ENCODE measurements around the gene SERGEF.

The SERGEF gene

GRCh38 chr11:17939542-17939941, 73.3 kb downstream of the SERGEF start:
- TF ChIP-seq CTCF (IDR thresholded peaks at IDR 0.05; ENCODE audit: low read depth, low read length, poor library complexity, severe bottlenecking): no peak
- TF ChIP-seq EZH2phosphoT487 (IDR thresholded peaks at IDR 0.05; ENCODE audit: borderline replicate concordance, low read length): no peak

GRCh38 chr11:17936790-17937189, 76.1 kb downstream of the SERGEF start:
- Histone ChIP-seq H3K4me2 (ENCODE audit: low read length) (no peak overlapping the region), H3K4me1 (ENCODE audit: control insufficient read depth, low read length) (no peaks in the 10 kb centered on the region), H3K9me2 (replicated peaks; ENCODE audit: control insufficient read depth, low read length) (no peaks in the 10 kb centered on the region), H3K9me3 (ENCODE audit: control insufficient read depth, insufficient read depth, low read length) (no peaks in the 10 kb centered on the region), H3F3A (ENCODE audit: control insufficient read depth, insufficient read depth) (no peaks in the 10 kb centered on the region), H3K27ac (ENCODE audit: low read depth, low read length) (no peak overlapping the region), H3K27me3 (ENCODE audit: control insufficient read depth, low read length) (no peaks in the 10 kb centered on the region), H3K4me3 (ENCODE audit: low read length) (no peak overlapping the region), H3K79me2 (ENCODE audit: control insufficient read depth, low read length) (no peaks in the 10 kb centered on the region), H4K20me1 (ENCODE audit: control insufficient read depth, insufficient read depth, low read depth, low read length) (no peaks in the 10 kb centered on the region), H3K36me3 (ENCODE audit: control insufficient read depth, low read length) (no peaks in the 10 kb centered on the region)
- no peak for TF ChIP-seq EZH2phosphoT487 (IDR thresholded peaks at IDR 0.05; ENCODE audit: borderline replicate concordance, low read length)

More at GRCh38 chr11:17939542-17939941, 73.3 kb downstream of the SERGEF start:
- no peak overlapping the region for H3K27ac ChIP-seq (ENCODE audit: low read depth, low read length)
- no peaks in the 10 kb centered on the region for H3F3A ChIP-seq (ENCODE audit: control insufficient read depth, insufficient read depth)
- no peak overlapping the region for H3K4me2 ChIP-seq (ENCODE audit: low read length)
- no peaks in the 10 kb centered on the region for H3K27me3 ChIP-seq (ENCODE audit: control insufficient read depth, low read length)
- H3K9me2 ChIP-seq (replicated peaks; ENCODE audit: control insufficient read depth, low read length): no peaks in the 10 kb centered on the region
- H3K4me1 ChIP-seq (ENCODE audit: control insufficient read depth, low read length): no peaks in the 10 kb centered on the region
- no peaks in the 10 kb centered on the region for H3K79me2 ChIP-seq (ENCODE audit: control insufficient read depth, low read length)
- H3K36me3 ChIP-seq (ENCODE audit: control insufficient read depth, low read length): peaks cover 4% of the 10 kb centered on the region
- H3K9me3 ChIP-seq (ENCODE audit: control insufficient read depth, insufficient read depth, low read length): peaks cover 3% of the 10 kb centered on the region; the same call in 1 of the 2 replicates
- no peak overlapping the region for H3K4me3 ChIP-seq (ENCODE audit: low read length)
- H4K20me1 ChIP-seq (ENCODE audit: control insufficient read depth, insufficient read depth, low read depth, low read length): no peaks in the 10 kb centered on the region

GRCh38 chr11:17934194-17934593, 78.7 kb downstream of the SERGEF start:
- no peaks in the 10 kb centered on the region for H4K20me1 ChIP-seq (ENCODE audit: control insufficient read depth, insufficient read depth, low read depth, low read length)
- H3F3A ChIP-seq (ENCODE audit: control insufficient read depth, insufficient read depth): no peaks in the 10 kb centered on the region
- H3K4me2 ChIP-seq (ENCODE audit: low read length): no peak overlapping the region
- H3K27me3 ChIP-seq (ENCODE audit: control insufficient read depth, low read length): no peaks in the 10 kb centered on the region
- H3K4me3 ChIP-seq (ENCODE audit: low read length): no peak overlapping the region
- no peak overlapping the region for H3K27ac ChIP-seq (ENCODE audit: low read depth, low read length)
- TF ChIP-seq CTCF (IDR thresholded peaks at IDR 0.05; ENCODE audit: low read depth, low read length, poor library complexity, severe bottlenecking) (no peak), EZH2phosphoT487 (IDR thresholded peaks at IDR 0.05; ENCODE audit: borderline replicate concordance, low read length) (no peak)
- H3K36me3 ChIP-seq (ENCODE audit: control insufficient read depth, low read length): no peaks in the 10 kb centered on the region
- H3K4me1 ChIP-seq (ENCODE audit: control insufficient read depth, low read length): no peaks in the 10 kb centered on the region
- no peaks in the 10 kb centered on the region for H3K9me3 ChIP-seq (ENCODE audit: control insufficient read depth, insufficient read depth, low read length)
- H3K79me2 ChIP-seq (ENCODE audit: control insufficient read depth, low read length): no peaks in the 10 kb centered on the region
- no peaks in the 10 kb centered on the region for H3K9me2 ChIP-seq (replicated peaks; ENCODE audit: control insufficient read depth, low read length)

- TF ChIP-seq EZH2phosphoT487 (IDR thresholded peaks at IDR 0.05; ENCODE audit: borderline replicate concordance, low read length) (no peak), CTCF (IDR thresholded peaks at IDR 0.05; ENCODE audit: low read depth, low read length, poor library complexity, severe bottlenecking) (no peak)
Observed at GRCh38 chr11:17933708-17934107, 79.1 kb downstream of the SERGEF start.

More at GRCh38 chr11:17933708-17934107, 79.1 kb downstream of the SERGEF start:
- Histone ChIP-seq H3K79me2 (ENCODE audit: control insufficient read depth, low read length) (no peaks in the 10 kb centered on the region), H3K27ac (ENCODE audit: low read depth, low read length) (no peak overlapping the region), H3K36me3 (ENCODE audit: control insufficient read depth, low read length) (no peaks in the 10 kb centered on the region), H4K20me1 (ENCODE audit: control insufficient read depth, insufficient read depth, low read depth, low read length) (no peaks in the 10 kb centered on the region), H3K4me2 (ENCODE audit: low read length) (no peak overlapping the region), H3F3A (ENCODE audit: control insufficient read depth, insufficient read depth) (no peaks in the 10 kb centered on the region), H3K9me3 (ENCODE audit: control insufficient read depth, insufficient read depth, low read length) (no peaks in the 10 kb centered on the region), H3K9me2 (replicated peaks; ENCODE audit: control insufficient read depth, low read length) (no peaks in the 10 kb centered on the region), H3K27me3 (ENCODE audit: control insufficient read depth, low read length) (no peaks in the 10 kb centered on the region), H3K4me1 (ENCODE audit: control insufficient read depth, low read length) (no peaks in the 10 kb centered on the region), H3K4me3 (ENCODE audit: low read length) (no peak overlapping the region)
